ENCODE results near the gene LRRN3.

The LRRN3 gene

DNA sequence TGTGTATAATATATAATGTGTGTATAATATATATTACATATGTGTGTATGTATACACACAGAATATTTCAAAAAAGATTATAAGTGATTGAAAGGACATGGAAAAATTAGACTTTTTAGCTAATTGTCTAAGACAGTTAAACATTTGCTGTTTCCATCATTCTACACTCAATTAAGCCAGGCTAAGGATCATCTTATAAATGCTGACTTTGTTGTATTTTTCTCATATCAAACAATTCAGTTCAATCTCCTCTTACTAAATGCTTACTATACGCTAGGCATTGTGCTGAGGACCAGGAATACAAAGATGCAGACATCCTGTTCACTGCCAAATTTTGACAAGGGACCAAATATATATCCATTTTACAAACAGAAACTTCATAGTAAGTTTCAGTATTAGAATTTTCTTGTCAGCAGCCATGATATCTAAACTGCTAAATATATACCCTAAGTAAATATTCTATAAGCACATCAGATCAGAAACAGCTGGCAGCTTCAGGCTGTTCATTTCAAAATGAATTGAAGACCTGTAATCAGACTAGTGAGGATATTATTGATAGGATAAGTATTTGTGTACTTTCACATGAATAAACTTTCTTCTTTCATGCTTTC lies 10.3 kb upstream of the LRRN3 start:
- no peak for DNase-seq

DNA sequence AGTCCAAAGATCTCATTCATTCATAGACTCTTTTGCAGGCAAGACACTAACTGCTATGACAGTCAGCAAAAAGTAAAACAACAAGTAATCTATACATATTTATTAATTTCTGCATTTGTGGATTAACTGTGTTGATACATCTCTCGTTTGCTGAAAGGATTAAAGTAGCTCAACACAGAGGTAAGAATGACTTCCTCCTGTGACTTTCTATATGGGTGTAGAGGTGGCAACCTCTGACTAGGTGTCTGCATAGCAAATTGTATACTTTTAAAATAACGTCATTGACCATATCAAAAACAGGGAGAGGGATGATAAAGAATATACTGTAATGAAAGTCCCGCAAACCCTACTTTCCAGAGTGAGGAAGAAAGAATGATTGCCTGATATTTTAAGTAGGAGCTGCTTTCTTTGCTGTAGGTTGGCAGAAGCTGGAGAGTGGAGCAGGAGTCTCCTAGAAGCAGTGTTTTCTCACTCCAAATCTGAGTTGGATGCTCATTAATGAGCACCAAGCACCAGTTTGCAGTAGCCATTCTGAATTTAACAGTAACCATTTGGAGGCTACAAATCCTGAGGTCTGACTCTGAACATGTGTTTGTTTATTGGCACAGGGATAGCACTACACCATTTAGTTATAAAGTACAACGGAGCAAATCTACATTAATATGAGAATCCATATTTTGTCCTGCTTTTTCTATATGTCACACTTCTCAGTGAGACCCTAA lies 9.2 kb upstream of the LRRN3 start:
- no peak for DNase-seq

DNA sequence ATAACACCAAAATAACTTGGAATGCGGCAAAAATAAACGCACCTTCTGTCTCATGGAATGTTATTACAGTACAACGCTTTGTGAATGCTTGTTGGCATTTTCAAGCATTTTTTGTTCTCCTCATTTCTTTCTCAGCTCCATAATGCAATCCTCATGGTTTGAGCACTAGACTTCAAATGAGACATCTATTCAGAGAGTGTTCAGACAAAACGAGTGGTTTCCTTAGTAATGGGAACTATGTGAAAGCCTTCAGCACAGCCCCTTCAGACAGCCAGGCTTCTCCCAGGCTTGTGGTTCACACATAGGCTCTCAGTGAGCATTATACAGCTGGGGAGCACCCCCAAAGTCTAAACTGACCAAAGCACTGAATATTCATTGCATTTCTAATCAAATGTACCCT lies 8.6 kb upstream of the LRRN3 start:
- DNase-seq: no peak

DNA sequence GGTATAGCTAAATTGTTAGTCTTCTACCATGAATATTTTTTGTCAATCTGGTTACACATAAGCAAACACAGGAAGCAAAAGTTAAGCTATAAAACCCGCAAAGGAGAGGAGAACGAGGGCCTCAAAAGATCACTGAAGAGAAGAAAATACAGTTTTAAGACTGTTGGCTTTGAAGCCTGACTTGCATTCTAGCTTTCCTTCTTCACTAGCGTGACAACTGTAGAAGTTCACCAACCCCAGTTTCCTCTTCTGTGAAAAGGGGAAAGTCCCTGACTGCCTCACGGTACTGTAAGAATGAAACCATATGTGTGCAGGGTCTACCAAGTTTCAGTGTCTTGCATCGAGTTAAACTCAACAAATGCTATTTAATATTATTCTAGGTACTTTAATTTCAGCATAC lies 7.5 kb upstream of the LRRN3 start:
- no peak for DNase-seq

DNA sequence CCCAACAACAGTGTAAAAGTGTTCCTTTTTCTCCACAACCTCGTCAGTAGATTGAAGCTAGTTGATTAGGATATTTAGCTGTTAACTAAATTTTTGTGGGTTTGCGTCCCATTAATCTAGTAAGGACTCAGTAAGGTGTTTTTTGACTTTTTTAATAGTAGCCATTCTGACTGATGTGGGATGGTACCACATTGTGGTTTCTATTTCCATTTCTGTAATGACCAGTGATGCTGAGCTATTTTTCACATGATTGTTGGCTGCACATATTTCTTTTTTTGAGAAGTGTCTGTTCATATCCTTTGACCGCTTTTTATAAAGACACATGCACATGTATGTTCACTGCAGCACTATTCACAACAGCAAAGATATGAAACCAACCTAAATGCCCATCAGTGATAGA lies 5.6 kb upstream of the LRRN3 start:
- DNase-seq: no peak

DNA sequence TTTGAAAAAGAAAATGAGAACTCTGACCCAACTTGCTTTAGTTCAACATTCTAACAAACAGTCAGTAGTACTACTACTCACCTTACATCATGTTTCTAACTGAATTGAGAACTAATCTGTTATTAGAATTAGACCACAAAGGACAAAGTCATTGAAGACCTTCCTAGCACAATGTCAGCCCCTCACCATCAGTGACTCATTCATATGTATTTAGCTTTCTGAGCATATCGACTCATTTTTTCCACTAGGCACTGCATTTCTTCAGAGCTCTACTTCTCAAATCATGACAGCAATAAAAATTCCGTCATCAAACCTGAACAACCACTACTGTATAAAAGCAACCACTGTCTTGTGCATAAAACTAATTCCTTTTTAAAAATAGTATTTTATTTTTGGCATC lies 4.4 kb upstream of the LRRN3 start:
- no peak for DNase-seq

DNA sequence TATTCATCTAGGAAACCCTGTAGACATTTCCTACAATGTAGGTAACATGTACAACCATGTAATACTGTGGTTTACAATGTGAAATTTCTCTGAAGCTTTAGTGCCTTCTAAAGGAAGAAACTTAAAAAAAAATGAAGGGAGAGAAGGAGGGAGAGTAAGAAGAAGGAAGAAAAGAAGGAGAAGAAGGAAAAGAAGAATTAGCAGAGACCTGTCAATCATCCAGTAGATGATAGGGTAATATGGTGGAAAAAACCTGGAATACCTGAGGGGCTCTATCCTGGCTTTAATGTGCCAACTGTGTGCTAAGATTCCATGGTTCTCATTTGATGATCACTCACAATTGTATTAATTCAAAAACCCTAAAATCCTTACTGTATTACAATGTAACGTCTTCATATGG lies 2.6 kb upstream of the LRRN3 start:
- no peak for DNase-seq

DNA sequence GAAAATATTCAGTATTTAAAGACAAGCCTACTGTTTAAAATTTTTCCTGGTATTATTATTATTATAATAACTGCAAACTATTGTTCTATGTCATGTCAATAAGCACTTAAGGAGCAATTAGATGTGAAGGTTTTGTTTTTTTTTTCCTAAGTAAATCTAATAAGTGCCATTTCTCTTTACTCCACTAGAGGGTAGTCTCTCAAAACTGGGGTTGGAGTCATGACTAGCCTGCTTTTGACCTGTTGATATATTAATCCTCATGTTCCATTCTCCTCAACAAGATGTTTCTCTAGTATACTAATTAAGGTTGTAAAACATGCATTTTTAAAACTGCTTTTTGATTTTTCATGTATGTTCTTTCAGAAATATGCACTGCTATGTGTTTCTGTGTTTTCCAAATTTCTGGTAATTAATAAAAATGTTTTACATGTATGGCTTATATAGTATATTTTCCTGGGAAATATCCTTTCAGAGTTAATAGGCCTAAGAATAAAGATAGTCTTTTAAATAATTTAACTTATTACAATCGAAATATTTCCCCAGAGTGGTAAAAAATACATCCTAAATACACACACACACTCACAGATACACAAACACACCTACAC lies 1.0 kb upstream of the LRRN3 start:
- DNase-seq: peak; percentile 40

DNA sequence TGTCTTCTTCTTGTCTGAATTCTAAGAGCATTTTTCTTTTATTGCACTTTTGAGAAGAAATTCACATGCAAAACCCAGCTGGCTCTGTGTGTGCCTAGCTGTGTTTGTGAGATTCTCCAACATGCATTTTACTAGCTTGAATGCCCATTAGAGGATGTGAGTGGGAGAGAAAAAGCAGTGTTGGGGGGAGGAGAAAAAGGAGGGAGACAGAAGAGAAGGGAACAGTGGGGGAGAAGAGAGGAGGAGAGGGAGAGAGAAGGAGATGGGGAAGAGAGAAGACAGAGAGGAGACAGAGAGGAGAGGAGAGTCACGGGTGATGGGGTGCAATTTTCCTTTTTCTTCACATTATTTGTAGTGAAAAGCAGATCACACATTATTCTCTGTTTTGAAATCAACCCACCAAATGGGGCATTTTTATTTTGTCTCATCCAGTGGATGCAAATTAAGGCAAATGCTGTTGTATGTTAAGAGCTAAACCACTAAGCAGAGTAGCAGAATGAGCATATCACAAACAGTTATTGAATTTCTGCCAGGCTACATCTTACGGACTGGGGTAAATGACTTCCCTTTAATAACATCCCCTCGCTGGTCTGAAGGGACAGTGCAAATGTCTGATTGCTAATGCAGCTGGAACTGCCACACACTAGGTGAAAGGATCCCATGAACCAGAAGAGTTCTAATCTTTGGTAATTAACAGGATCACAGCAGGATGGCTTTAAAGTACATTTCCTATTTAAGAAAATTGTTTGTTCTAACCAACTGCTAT lies 849 bp downstream of the LRRN3 start:
- no peak for DNase-seq

DNA sequence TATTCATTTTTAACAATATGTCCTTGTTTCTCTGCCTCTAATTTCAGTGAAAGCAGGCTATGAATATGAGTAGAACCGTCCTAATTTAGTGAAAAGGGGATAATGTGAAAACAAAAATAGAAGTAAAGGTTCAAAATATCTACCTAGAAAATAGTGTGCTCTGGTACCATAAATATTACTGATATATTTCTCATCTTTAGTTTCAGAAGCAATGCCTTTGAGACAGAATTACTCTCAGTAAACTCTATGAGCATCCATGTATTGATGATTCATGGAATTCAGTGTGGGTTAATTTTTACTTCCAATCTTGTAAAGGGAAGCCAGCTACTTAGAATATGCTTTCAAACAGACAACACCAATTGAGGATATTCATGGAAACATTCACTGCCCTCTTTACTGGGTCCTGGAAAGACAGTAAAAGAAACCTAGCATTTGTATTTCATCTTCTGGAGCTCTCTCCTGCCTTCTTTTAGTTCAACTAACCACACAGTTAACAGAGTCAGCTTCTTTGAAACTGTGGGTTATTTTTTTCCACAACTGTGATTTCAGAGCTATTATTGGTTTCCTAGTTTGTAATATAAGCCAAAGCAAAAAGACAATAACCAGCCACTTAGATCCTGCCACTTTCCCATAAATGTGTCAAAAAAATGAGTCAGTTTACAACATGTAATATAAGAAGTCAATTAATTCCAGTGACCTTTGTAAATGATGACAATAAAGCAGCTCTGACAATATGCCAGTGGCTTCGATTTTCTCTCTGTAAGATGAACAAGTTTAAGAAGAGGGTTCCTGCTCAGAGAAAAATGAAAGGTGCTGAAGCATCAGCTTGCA lies 1.7 kb downstream of the LRRN3 start:
- DNase-seq: no peak

DNA sequence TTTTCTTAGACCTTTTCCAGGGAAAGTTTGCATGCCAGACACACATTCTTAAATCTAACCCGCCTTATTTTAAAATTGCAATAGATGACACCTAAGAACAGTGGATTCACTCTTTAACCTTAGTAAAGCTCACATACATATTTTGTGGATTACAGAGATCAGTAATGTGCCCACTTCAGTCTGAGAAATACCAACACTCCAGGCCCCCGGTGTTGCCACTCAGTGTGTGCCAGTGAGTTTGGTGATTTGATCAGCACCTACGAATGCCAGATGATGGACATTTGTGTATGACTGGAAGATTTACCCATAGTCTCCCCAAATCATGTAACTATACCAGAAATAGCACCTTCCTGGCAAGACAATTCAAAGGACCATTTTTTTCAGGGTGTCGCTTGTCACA lies 2.6 kb downstream of the LRRN3 start:
- no peak for DNase-seq

DNA sequence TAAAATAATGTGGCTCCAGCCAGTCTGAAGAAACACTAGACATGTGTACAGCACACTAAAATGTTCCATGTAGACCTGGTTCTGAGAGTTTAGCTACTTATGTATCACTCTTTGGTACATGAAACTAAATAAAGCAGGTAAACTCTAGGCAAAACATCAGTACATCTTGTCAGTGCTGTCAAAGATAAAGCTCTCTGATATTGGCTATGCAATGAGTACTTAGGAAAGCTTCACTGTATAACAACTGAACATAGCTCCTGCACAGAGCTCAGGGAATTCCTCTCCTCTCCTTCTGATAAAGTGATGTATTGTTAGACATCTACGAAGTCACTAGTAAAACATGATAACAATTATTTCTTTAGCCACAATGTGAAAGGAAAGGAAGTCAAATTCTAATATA lies 3.5 kb downstream of the LRRN3 start:
- DNase-seq: no peak

DNA sequence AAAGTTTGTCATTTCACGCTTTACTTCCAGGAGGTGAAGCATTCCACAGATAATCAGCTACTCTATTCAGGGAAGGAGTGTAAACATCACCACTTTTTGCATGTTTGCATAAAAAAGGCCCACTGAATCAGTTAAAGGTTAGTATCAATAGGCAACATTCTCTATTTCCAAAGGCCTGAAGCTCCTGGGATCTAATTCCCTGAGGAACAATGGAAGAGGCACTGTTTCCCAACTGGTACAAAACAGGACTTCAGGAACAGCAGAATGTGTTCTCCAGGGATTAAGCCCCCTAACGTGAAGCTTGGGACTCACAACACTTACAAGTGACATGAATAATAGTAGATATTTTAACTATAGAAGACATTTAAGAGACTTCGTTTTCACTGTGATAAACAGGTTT lies 6.1 kb downstream of the LRRN3 start:
- DNase-seq: no peak

DNA sequence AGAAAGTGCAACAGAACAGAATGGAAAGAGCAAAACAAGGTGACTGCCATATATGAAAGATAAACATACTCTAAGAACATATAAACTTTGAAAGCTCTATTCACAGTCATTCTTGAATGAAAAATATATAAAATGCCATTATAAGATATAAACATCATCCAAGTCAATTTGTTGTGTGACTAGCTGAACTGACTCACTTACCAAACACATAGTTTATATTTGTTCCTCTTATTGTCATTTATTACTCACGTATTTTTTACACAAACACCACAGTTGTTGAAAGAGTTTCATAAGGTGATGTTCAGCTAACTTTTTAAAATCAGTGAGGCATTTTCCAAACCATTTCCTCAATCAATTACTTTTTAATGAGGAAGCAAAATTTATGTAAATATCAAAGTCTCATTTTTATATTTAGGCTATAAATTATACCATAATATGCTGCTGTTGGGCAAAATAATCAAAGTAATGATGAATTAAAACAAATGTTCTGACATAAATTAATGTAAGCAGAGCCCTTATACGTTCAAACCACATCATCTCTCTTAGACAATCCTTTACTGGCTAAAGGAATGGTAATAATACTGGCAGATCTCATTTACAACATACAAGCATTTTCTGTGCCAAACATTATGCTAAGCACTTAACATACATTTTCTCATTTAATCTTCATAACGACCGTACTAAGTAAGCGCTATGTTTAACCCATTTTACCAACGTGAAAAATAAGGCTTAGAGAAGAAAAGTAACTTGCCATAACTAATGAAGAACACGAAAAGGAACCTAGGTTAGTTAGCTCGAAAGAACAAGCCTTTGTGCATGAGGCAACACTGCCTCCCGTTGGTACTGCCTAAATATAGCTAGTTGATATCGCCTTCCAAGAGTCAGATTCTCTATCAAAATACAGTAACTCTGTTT lies 7.3 kb downstream of the LRRN3 start:
- peak; percentile 18 for DNase-seq

DNA sequence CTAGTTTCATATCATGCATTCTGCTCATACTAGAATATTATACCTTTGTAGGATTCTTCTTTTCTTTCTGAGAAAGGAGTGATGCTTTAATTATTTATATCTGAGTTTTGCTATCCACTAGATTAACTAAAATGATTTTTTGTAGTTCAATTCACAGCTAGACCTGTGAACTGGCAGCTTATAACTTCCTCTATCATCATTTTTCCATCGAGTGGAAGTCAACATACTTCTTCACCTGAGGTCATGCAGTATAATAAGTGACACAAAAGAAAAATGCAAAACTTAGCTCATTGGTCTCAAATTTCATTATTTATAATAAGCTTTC lies 8.0 kb downstream of the LRRN3 start:
- DNase-seq: no peak

DNA sequence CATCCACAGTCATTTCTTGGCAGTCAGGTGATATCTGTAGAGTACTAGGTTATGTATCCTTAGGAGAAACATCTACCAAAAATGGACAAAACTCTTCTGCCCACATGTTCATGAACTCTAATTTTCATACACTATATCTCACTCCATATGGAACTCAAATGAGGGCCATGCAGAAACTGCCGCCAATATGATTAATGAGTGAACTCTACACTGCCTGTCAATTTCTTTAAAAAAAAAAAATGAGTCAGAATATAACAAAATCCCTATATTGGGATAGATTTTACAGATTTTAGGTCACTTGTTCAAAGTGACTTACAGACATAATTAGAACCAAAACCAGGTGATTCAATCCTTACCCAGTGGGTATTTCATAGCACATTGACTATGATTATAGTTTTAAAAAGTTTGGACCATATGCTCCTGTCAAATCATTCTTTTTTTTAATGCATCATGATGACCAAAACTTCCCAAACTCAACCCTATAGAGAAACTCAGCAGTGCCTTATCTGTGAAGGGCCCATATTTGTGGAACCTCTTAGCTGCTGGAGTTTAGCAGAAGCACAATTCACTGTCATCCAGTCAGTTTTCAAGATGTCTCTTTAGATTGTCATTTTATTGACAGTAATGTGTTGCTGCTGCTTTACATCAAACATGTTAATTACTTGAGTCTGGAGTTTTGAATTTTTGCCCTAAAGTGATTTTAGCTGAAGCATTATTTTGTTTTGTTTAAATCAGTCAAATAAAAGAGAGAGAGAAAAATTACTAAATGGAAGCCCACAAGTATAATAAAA lies 11.1 kb downstream of the LRRN3 start:
- DNase-seq: no peak

DNA sequence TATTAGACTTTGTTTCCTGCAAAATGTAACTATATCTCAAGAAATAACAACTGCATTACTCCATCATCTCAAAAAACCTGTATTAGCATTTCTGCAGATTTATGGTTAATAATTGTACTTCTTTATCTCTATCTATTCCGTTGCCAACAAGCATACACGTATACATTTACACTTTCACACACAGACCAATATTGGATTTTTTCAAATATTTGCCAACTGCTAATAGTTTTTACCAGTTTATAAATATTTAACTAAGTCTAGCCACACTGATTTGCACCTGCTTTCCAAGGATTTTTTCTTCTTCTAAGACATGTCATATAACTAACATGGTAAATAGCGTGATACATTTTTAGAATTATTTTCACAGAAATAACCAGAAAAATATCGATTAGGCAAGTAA lies 12.2 kb downstream of the LRRN3 start:
- DNase-seq: no peak

DNA sequence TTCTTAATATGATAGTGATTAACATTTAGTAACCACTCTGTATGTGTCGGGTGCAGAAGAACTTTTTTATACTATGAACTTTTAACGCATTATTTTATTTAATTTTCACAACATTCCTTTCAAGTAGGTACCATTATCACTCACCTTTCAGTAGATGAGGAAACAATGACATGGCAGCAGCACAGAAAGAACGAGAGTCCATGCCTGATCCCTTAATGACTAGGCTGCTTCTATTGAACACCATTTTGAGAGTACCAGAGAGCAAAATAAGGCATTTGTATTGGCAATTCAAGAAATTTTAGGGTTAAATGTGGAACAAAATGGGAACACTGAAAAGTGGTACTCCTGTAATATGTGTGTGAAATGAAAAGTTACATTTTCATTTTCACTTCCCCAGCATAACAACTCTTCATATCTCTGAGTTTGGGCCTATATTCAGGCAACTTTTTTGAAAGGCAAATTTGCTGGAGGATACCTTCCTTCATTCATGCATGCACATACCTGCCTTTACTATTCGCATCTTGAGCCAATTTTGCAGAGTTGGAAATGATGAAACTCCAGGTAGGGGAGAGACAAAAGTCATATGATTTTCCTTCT lies 12.8 kb downstream of the LRRN3 start:
- no peak for DNase-seq

DNA sequence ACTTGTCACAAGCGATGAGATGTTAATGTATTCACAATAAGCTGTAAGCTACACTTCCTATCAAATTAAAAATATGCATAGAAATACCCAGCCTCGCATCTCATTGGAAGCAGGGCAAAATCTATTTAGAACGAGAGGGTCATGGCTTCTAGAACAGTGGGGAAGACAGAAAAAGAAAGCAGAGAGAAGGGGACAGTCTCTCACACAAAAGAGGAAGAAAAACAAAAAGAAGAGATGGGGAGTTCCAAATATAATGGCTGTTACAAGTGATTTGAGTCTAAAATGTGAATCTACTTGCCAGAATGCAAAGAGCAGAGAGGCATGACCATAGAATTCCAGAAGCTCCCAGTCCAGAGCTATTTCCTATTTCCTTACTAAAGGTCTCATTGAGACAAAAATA lies 13.8 kb downstream of the LRRN3 start:
- no peak for DNase-seq

DNA sequence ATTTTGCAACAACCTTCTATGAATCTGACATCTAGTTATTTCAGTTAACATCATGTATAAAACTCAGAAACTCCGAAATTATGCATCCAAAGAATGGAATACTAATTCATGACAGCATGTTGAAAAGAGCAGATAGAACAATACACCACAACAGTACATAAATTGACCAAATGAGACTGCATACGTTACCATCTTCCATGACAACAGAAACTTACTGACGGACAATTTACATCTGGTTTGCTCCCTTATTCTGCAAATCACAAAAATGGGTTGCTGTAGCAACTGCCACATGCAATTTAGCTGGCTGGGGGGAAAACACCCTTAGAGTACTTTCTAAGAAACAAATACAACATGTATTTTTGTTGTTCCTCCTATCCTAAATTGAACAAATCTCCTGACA lies 14.3 kb downstream of the LRRN3 start:
- no peak for DNase-seq

DNA sequence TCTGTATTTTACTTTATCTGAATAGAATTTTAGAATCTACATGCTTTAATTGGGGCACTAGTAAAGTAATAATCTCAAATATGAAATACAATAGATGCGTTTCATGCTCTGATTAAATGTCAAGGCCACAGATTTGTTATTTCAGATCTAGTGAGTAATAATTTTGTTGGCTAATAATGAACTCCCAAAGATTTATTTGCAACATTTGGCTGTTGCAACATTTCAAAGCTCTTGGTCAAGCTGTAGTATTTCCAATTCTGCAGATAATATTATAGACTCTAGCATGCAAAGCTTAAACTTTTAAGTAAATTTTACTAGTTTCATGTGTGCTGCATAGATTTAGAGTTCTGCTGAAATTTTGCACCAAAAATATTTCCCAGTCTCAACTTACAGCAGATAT lies 16.7 kb downstream of the LRRN3 start:
- DNase-seq: no peak
